ENCODE measurements around the gene GALK1. TPM values are rescaled to one million over a fixed set of nuclear protein-coding genes. Genes with fewer than 3 reads are reported as not detected.

The GALK1 gene
- polyA plus RNA-seq (2013, experiment 1 of 2): 11.8 TPM
- 10.8 TPM for polyA plus RNA-seq (2013, experiment 2 of 2)

- Histone ChIP-seq H3K4me1 (ENCODE audit: control insufficient read depth, low read depth, low read length) (peaks cover 7% of the 10 kb centered on the region), H3K36me3 (ENCODE audit: control insufficient read depth, insufficient read depth, low read length) (no peaks in the 10 kb centered on the region), H3K79me2 (ENCODE audit: control insufficient read depth, insufficient read depth, low read length) (no peaks in the 10 kb centered on the region), H3K79me1 (ENCODE audit: low read length) (no peaks in the 10 kb centered on the region), H2BK15ac (replicated peaks; ENCODE audit: low read depth) (no peak within 1 kb of the TSS), H3K18ac (ENCODE audit: low read length) (peak within 1 kb of the TSS; percentile 35), H3K23ac (ENCODE audit: low read length) (peak within 1 kb of the TSS; percentile 48), H4K5ac (ENCODE audit: low read length) (no peak within 1 kb of the TSS), H2AK5ac (ENCODE audit: low read length) (no peak within 1 kb of the TSS), H3K27ac (ENCODE audit: low read depth, low read length) (no peak within 1 kb of the TSS), H3K9ac (ENCODE audit: low read length) (peak within 1 kb of the TSS; percentile 78), H2BK120ac (ENCODE audit: low read depth, low read length) (no peak within 1 kb of the TSS), H3K4me3 (ENCODE audit: low read length) (peak within 1 kb of the TSS; percentile 56), H3K56ac (ENCODE audit: low read length) (peak within 1 kb of the TSS; percentile 89), H2BK5ac (ENCODE audit: low read length) (no peak within 1 kb of the TSS), H3K27me3 (ENCODE audit: insufficient read depth, low read length, poor library complexity) (no peaks in the 10 kb centered on the region), H3K4ac (ENCODE audit: low read depth, low read length) (peak within 1 kb of the TSS; percentile 25), H4K8ac (ENCODE audit: low read depth, low read length) (no peak within 1 kb of the TSS), H3K4me2 (ENCODE audit: low read length) (peak within 1 kb of the TSS; percentile 81)
- WGBS (ENCODE audit: extremely low coverage, insufficient coverage, low lambda C conversion rate): no CpG with 5 or more reads among the region's 71 CpGs
- peak; percentile 71 for DNase-seq
Measured at GRCh38 chr17:75764711-75765421, at the start of gene GALK1. Gene GALK1, minus strand, starts transcription at chr17:75765192. Its CDS starts 56 bp downstream, at chr17:75765136.

GRCh38 chr17:75814021-75814395 lies 49.0 kb upstream of the GALK1 start:
- no peak overlapping the region for H3K27ac ChIP-seq (ENCODE audit: low read depth, low read length)
- H3K9ac ChIP-seq (ENCODE audit: low read length): no peak overlapping the region
- no peak overlapping the region for H3K4me2 ChIP-seq (ENCODE audit: low read length)
- no peak overlapping the region for H4K8ac ChIP-seq (ENCODE audit: low read depth, low read length)
- no peak overlapping the region for H2BK120ac ChIP-seq (ENCODE audit: low read depth, low read length)
- no peak overlapping the region for H2AK5ac ChIP-seq (ENCODE audit: low read length)
- H3K27me3 ChIP-seq (ENCODE audit: insufficient read depth, low read length, poor library complexity): no peaks in the 10 kb centered on the region
- H3K36me3 ChIP-seq (ENCODE audit: control insufficient read depth, insufficient read depth, low read length): peaks cover 18% of the 10 kb centered on the region
- no peak overlapping the region for H3K23ac ChIP-seq (ENCODE audit: low read length)
- H3K4ac ChIP-seq (ENCODE audit: low read depth, low read length): no peak overlapping the region
- H3K79me2 ChIP-seq (ENCODE audit: control insufficient read depth, insufficient read depth, low read length): no peaks in the 10 kb centered on the region
- no peak for DNase-seq
- H3K4me1 ChIP-seq (ENCODE audit: control insufficient read depth, low read depth, low read length): no peaks in the 10 kb centered on the region
- H3K4me3 ChIP-seq (ENCODE audit: low read length): no peak overlapping the region
- H2BK15ac ChIP-seq (replicated peaks; ENCODE audit: low read depth): no peak overlapping the region
- H4K5ac ChIP-seq (ENCODE audit: low read length): no peak overlapping the region
- H2BK5ac ChIP-seq (ENCODE audit: low read length): no peak overlapping the region
- H3K56ac ChIP-seq (ENCODE audit: low read length): no peak overlapping the region
- H3K79me1 ChIP-seq (ENCODE audit: low read length): no peaks in the 10 kb centered on the region
- H3K18ac ChIP-seq (ENCODE audit: low read length): no peak overlapping the region
- no CpG with 5 or more reads among the region's 6 CpGs for WGBS (ENCODE audit: extremely low coverage, insufficient coverage, low lambda C conversion rate)

- H2BK5ac ChIP-seq (ENCODE audit: low read length): no peak overlapping the region
- no peak overlapping the region for H3K9ac ChIP-seq (ENCODE audit: low read length)
- WGBS (ENCODE audit: extremely low coverage, insufficient coverage, low lambda C conversion rate): no CpG with 5 or more reads among the region's 24 CpGs
- no peak overlapping the region for H2BK120ac ChIP-seq (ENCODE audit: low read depth, low read length)
- no peak overlapping the region for H4K8ac ChIP-seq (ENCODE audit: low read depth, low read length)
- H3K79me1 ChIP-seq (ENCODE audit: low read length): no peaks in the 10 kb centered on the region
- H3K56ac ChIP-seq (ENCODE audit: low read length): no peak overlapping the region
- no peak for DNase-seq
- H3K4me2 ChIP-seq (ENCODE audit: low read length): no peak overlapping the region
- H3K36me3 ChIP-seq (ENCODE audit: control insufficient read depth, insufficient read depth, low read length): peaks cover 17% of the 10 kb centered on the region
- H2AK5ac ChIP-seq (ENCODE audit: low read length): no peak overlapping the region
- no peak overlapping the region for H3K18ac ChIP-seq (ENCODE audit: low read length)
- no peaks in the 10 kb centered on the region for H3K27me3 ChIP-seq (ENCODE audit: insufficient read depth, low read length, poor library complexity)
- H2BK15ac ChIP-seq (replicated peaks; ENCODE audit: low read depth): no peak overlapping the region
- no peaks in the 10 kb centered on the region for H3K4me1 ChIP-seq (ENCODE audit: control insufficient read depth, low read depth, low read length)
- H3K4ac ChIP-seq (ENCODE audit: low read depth, low read length): no peak overlapping the region
- no peak overlapping the region for H3K4me3 ChIP-seq (ENCODE audit: low read length)
- H3K27ac ChIP-seq (ENCODE audit: low read depth, low read length): no peak overlapping the region
- no peaks in the 10 kb centered on the region for H3K79me2 ChIP-seq (ENCODE audit: control insufficient read depth, insufficient read depth, low read length)
- no peak overlapping the region for H3K23ac ChIP-seq (ENCODE audit: low read length)
- H4K5ac ChIP-seq (ENCODE audit: low read length): no peak overlapping the region
Measured at GRCh38 chr17:75813081-75814020, 48.4 kb upstream of the GALK1 start.

GRCh38 chr17:75812096-75813013 lies 47.4 kb upstream of the GALK1 start:
- Histone ChIP-seq H2BK120ac (ENCODE audit: low read depth, low read length) (no peak overlapping the region), H3K18ac (ENCODE audit: low read length) (no peak overlapping the region), H3K27me3 (ENCODE audit: insufficient read depth, low read length, poor library complexity) (no peaks in the 10 kb centered on the region), H3K4me2 (ENCODE audit: low read length) (no peak overlapping the region), H4K5ac (ENCODE audit: low read length) (no peak overlapping the region), H2BK15ac (replicated peaks; ENCODE audit: low read depth) (no peak overlapping the region), H3K36me3 (ENCODE audit: control insufficient read depth, insufficient read depth, low read length) (peaks cover 16% of the 10 kb centered on the region), H2BK5ac (ENCODE audit: low read length) (no peak overlapping the region), H3K27ac (ENCODE audit: low read depth, low read length) (no peak overlapping the region), H2AK5ac (ENCODE audit: low read length) (no peak overlapping the region), H3K79me2 (ENCODE audit: control insufficient read depth, insufficient read depth, low read length) (no peaks in the 10 kb centered on the region), H3K79me1 (ENCODE audit: low read length) (no peaks in the 10 kb centered on the region), H3K4me3 (ENCODE audit: low read length) (no peak overlapping the region), H3K4ac (ENCODE audit: low read depth, low read length) (no peak overlapping the region), H3K4me1 (ENCODE audit: control insufficient read depth, low read depth, low read length) (no peaks in the 10 kb centered on the region), H4K8ac (ENCODE audit: low read depth, low read length) (no peak overlapping the region), H3K23ac (ENCODE audit: low read length) (no peak overlapping the region), H3K9ac (ENCODE audit: low read length) (no peak overlapping the region), H3K56ac (ENCODE audit: low read length) (no peak overlapping the region)
- no CpG with 5 or more reads among the region's 27 CpGs for WGBS (ENCODE audit: extremely low coverage, insufficient coverage, low lambda C conversion rate)
- DNase-seq: no peak

- Histone ChIP-seq H3K23ac (ENCODE audit: low read length) (no peak overlapping the region), H4K8ac (ENCODE audit: low read depth, low read length) (no peak overlapping the region), H2AK5ac (ENCODE audit: low read length) (no peak overlapping the region), H3K4me1 (ENCODE audit: control insufficient read depth, low read depth, low read length) (no peaks in the 10 kb centered on the region), H3K9ac (ENCODE audit: low read length) (no peak overlapping the region), H3K4me3 (ENCODE audit: low read length) (no peak overlapping the region), H3K79me1 (ENCODE audit: low read length) (no peaks in the 10 kb centered on the region), H3K4ac (ENCODE audit: low read depth, low read length) (no peak overlapping the region), H3K56ac (ENCODE audit: low read length) (no peak overlapping the region), H4K5ac (ENCODE audit: low read length) (no peak overlapping the region), H3K4me2 (ENCODE audit: low read length) (no peak overlapping the region), H3K18ac (ENCODE audit: low read length) (no peak overlapping the region), H3K27me3 (ENCODE audit: insufficient read depth, low read length, poor library complexity) (no peaks in the 10 kb centered on the region), H2BK120ac (ENCODE audit: low read depth, low read length) (no peak overlapping the region), H3K27ac (ENCODE audit: low read depth, low read length) (no peak overlapping the region), H2BK5ac (ENCODE audit: low read length) (no peak overlapping the region), H3K36me3 (ENCODE audit: control insufficient read depth, insufficient read depth, low read length) (peaks cover 13% of the 10 kb centered on the region), H2BK15ac (replicated peaks; ENCODE audit: low read depth) (no peak overlapping the region), H3K79me2 (ENCODE audit: control insufficient read depth, insufficient read depth, low read length) (no peaks in the 10 kb centered on the region)
- DNase-seq: no peak
- WGBS (ENCODE audit: extremely low coverage, insufficient coverage, low lambda C conversion rate): no CpG with 5 or more reads among the region's 7 CpGs
Measured at GRCh38 chr17:75811174-75811573, 46.2 kb upstream of the GALK1 start.

Measured in mesendoderm (in vitro differentiated cells).